T-cell (primary cell): ENCODE data around the gene HAVCR1. TPM values are rescaled to one million over a fixed set of nuclear protein-coding genes. Genes with fewer than 3 reads are reported as not detected.

Experiments used
- ATAC-seq, 4 experiments: fragments of 200-7000 bp in 3 of 4; fragments of 150-1000 bp in 1 of 4; cut with Tn5 transposase; replicated peaks in 1 of 4; 1 replicate in 3 of 4; 2 replicates in 1 of 4; pipeline ENCODE4 v1.10.0; 2021; ENCODE audit warnings: moderate library complexity in 3 of 4, mild to moderate bottlenecking in 2 of 4, moderate number of reproducible peaks in 1 of 4
- CTCF ChIA-PET, 2 donors: fragments of 300-600 bp; sonication (Branson Sonifier 250); formaldehyde crosslinking; loops; one replicate each; lab custom pipeline; 2022; ENCODE audit warnings: antibody characterized with exemption in 2 of 2; lab: Charles Lee
- POLR2A ChIA-PET, 2 donors: fragments of 300-600 bp; sonication (Branson Sonifier 250); formaldehyde crosslinking; loops; one replicate each; lab custom pipeline; 2022; ENCODE audit warnings: antibody characterized with exemption in 2 of 2; lab: Charles Lee
- DNase-seq, 35 experiments: peaks; one replicate each; pipeline versions ENCODE4 v3.0.0 to v3.0.0-alpha.2; 2013 to 2023
- H3K27ac ChIP-seq: one replicate; pipeline ENCODE4 v1.5.1; 2013; ENCODE audit warnings: low read length
- H3K27me3 ChIP-seq, 2 experiments: replicated peaks in 1 of 2; 1 replicate in 1 of 2; 2 replicates in 1 of 2; pipeline versions ENCODE4 v1.6.1 to v1.7.0; 2013; ENCODE audit warnings: low read length in 1 of 2, mixed read lengths in 1 of 2; ENCODE audit not compliant: control insufficient read depth in 2 of 2, insufficient read depth in 2 of 2; ENCODE audit errors: extremely low read depth in 1 of 2
- H3K36me3 ChIP-seq, 2 donors: 1 replicate in 1 of 2; 2 replicates in 1 of 2; pipeline versions ENCODE4 v1.6.1 to v1.7.0; 2013; ENCODE audit warnings: low read length in 1 of 2; ENCODE audit not compliant: control insufficient read depth in 2 of 2, insufficient read depth in 1 of 2; ENCODE audit errors: extremely low read depth in 1 of 2
- H3K4me1 ChIP-seq, 2 experiments: 1 replicate in 1 of 2; 2 replicates in 1 of 2; pipeline versions ENCODE4 v1.6.1 to v1.7.0; 2013; ENCODE audit warnings: low read length in 2 of 2, mixed read lengths in 1 of 2; ENCODE audit not compliant: insufficient read depth in 2 of 2, control insufficient read depth in 1 of 2; ENCODE audit errors: extremely low read depth in 1 of 2
- H3K4me3 ChIP-seq, 2 donors: 1 replicate in 1 of 2; 2 replicates in 1 of 2; pipeline versions ENCODE4 v1.5.1 to v1.7.0; 2013; ENCODE audit warnings: mild to moderate bottlenecking in 2 of 2, low read length in 1 of 2, moderate library complexity in 1 of 2; ENCODE audit not compliant: control insufficient read depth in 1 of 2; ENCODE audit errors: extremely low read depth in 1 of 2
- H3K9me3 ChIP-seq: 2 replicates; pipeline ENCODE4 v1.7.0; 2013
- H3K27ac Mint-ChIP-seq, 2 donors: one replicate each; pipeline ENCODE4 v1.8.0; 2020 to 2021; ENCODE audit warnings: mild to moderate bottlenecking in 2 of 2, mixed read lengths in 2 of 2
- H3K27me3 Mint-ChIP-seq, 2 donors: one replicate each; pipeline ENCODE4 v1.8.0; 2021 to 2022; ENCODE audit warnings: mixed read lengths in 2 of 2
- H3K36me3 Mint-ChIP-seq: one replicate; pipeline ENCODE4 v1.8.0; 2021; ENCODE audit warnings: mixed read lengths
- H3K4me1 Mint-ChIP-seq, 3 donors: one replicate each; pipeline ENCODE4 v1.8.0; 2020 to 2022; ENCODE audit warnings: mixed read lengths in 3 of 3, mild to moderate bottlenecking in 1 of 3
- H3K4me3 Mint-ChIP-seq, 3 donors: one replicate each; pipeline ENCODE4 v1.8.0; 2020 to 2022; ENCODE audit warnings: mild to moderate bottlenecking in 3 of 3, mixed read lengths in 3 of 3, moderate library complexity in 3 of 3
- H3K9me3 Mint-ChIP-seq, 3 donors: one replicate each; pipeline ENCODE4 v1.8.0; 2020 to 2022; ENCODE audit warnings: mixed read lengths in 3 of 3
- WGBS: methylation state at CpG from one replicate; pipeline ENCODE4 v1.1.5; 2013; ENCODE audit warnings: missing lambda C conversion rate; ENCODE audit not compliant: insufficient coverage; 5-methylcytosine and 5-hydroxymethylcytosine counted together
- total RNA-seq, 35 experiments: library from RNA in 6 of 35; stranded (reverse) in 6 of 35; fragments of 120-200 nt in 1 of 35; gene quantifications; one replicate each; pipeline versions ENCODE4 v1.2.1 to v1.2.4 and lab custom pipeline; 2013 to 2026

HAVCR1 gene
- total RNA-seq, 5 donors from 2014 or later (not counting 1 experiment from before 2014, with no cell fraction given) = 3.3 to 5.8 (median 5.4) TPM

GRCh38 chr5:157086751-157087359, 27.9 kb upstream of the HAVCR1 start:
- no peak overlapping the region for H3K27ac ChIP-seq
- no peak for DNase-seq
- H3K4me3 ChIP-seq = no peak overlapping the region
- POLR2A ChIA-PET = interaction anchor here in 1 of 2 donors (0.6 kb wide), 1 partner anchor 748 kb away, joined by 4 read pairs; no protein-coding TSS in a partner anchor
- no peak overlapping the region for H3K4me3 Mint-ChIP-seq
- peaks cover 0 to 2% of the 10 kb centered on the region in 2 donors for H3K36me3 ChIP-seq
- no peak for ATAC-seq
- H3K27ac Mint-ChIP-seq = no peak overlapping the region
- peaks cover 19% of the 10 kb centered on the region for H3K36me3 Mint-ChIP-seq
- peaks cover 0 to 2% (median 0%) of the 10 kb centered on the region in 3 donors for H3K4me1 Mint-ChIP-seq
- CTCF ChIA-PET = no interaction called here
- WGBS = 83% methylated on average over 1 of the region's 8 CpGs
- H3K9me3 ChIP-seq = no peaks in the 10 kb centered on the region
- no peaks in the 10 kb centered on the region for H3K27me3 Mint-ChIP-seq
- no peaks in the 10 kb centered on the region for H3K4me1 ChIP-seq
- no peaks in the 10 kb centered on the region for H3K9me3 Mint-ChIP-seq
- H3K27me3 ChIP-seq = no peaks in the 10 kb centered on the region

GRCh38 chr5:157085930-157086329, 27.0 kb upstream of the HAVCR1 start:
- Histone ChIP-seq H3K4me1 (no peaks in the 10 kb centered on the region), H3K36me3 (peaks cover 0 to 2% of the 10 kb centered on the region in 2 donors), H3K4me3 (no peak overlapping the region), H3K27me3 (no peaks in the 10 kb centered on the region), H3K27ac (no peak overlapping the region), H3K9me3 (no peaks in the 10 kb centered on the region)
- Mint-ChIP-seq H3K27ac (no peak overlapping the region), H3K9me3 (no peaks in the 10 kb centered on the region), H3K4me1 (peaks cover 0 to 2% (median 0%) of the 10 kb centered on the region in 3 donors), H3K4me3 (no peak overlapping the region), H3K27me3 (no peaks in the 10 kb centered on the region), H3K36me3 (peaks cover 14% of the 10 kb centered on the region)
- DNase-seq (no peak), ATAC-seq (no peak)
- POLR2A ChIA-PET = interaction anchor here in 1 of 2 donors (0.6 kb wide), 1 partner anchor 10 kb away, joined by 3 read pairs; no protein-coding TSS in a partner anchor
- CTCF ChIA-PET = no interaction called here
- WGBS = 87% methylated on average over 3 of the region's 4 CpGs

GRCh38 chr5:157080286-157080685, 21.4 kb upstream of the HAVCR1 start:
- POLR2A ChIA-PET = interaction anchor here in 1 of 2 donors (0.6 kb wide), 1 partner anchor 381 kb away, joined by 5 read pairs; no protein-coding TSS in a partner anchor
- no peak overlapping the region for H3K4me3 Mint-ChIP-seq
- DNase-seq = no peak
- H3K27ac Mint-ChIP-seq = no peak overlapping the region
- Histone ChIP-seq H3K36me3 (no peaks in the 10 kb centered on the region), H3K4me3 (no peak overlapping the region), H3K27me3 (no peaks in the 10 kb centered on the region), H3K27ac (no peak overlapping the region), H3K4me1 (no peaks in the 10 kb centered on the region), H3K9me3 (no peaks in the 10 kb centered on the region)
- no peaks in the 10 kb centered on the region for H3K4me1 Mint-ChIP-seq
- CTCF ChIA-PET = interaction anchor here in 1 of 2 donors (0.7 kb wide), 1 partner anchor 19 kb away, joined by 3 read pairs; no protein-coding TSS in a partner anchor
- no peaks in the 10 kb centered on the region for H3K27me3 Mint-ChIP-seq
- H3K9me3 Mint-ChIP-seq = no peaks in the 10 kb centered on the region
- ATAC-seq = no peak
- H3K36me3 Mint-ChIP-seq = no peaks in the 10 kb centered on the region
- 89% methylated on average over 1 of the region's 2 CpGs for WGBS

- Mint-ChIP-seq H3K4me3 (no peak overlapping the region), H3K36me3 (no peaks in the 10 kb centered on the region), H3K27me3 (no peaks in the 10 kb centered on the region), H3K9me3 (no peaks in the 10 kb centered on the region), H3K4me1 (peaks cover 0 to 6% (median 0%) of the 10 kb centered on the region in 3 donors), H3K27ac (no peak overlapping the region)
- Histone ChIP-seq H3K27me3 (no peaks in the 10 kb centered on the region), H3K4me1 (no peaks in the 10 kb centered on the region), H3K27ac (no peak overlapping the region), H3K36me3 (no peaks in the 10 kb centered on the region), H3K4me3 (no peak overlapping the region), H3K9me3 (no peaks in the 10 kb centered on the region)
- ChIA-PET CTCF (interaction anchor here in 1 of 2 donors (0.5 kb wide), 1 partner anchor 54 kb away, joined by 5 read pairs; no protein-coding TSS in a partner anchor), POLR2A (interaction anchor here (0.6 kb wide), 4 partner anchors 74 to 1066 kb away, joined by 3 to 5 read pairs (median 4); no protein-coding TSS in a partner anchor)
- no CpG with 5 or more reads among the region's 4 CpGs for WGBS
- DNase-seq (no peak), ATAC-seq (no peak)
These were observed 17.6 kb upstream of the HAVCR1 start for GRCh38 chr5:157076558-157076957.

GRCh38 chr5:157072508-157072907, 13.6 kb upstream of the HAVCR1 start:
- Mint-ChIP-seq H3K4me3 (no peak overlapping the region), H3K4me1 (peaks cover 0 to 6% (median 0%) of the 10 kb centered on the region in 3 donors), H3K27ac (no peak overlapping the region), H3K27me3 (no peaks in the 10 kb centered on the region), H3K36me3 (no peaks in the 10 kb centered on the region), H3K9me3 (no peaks in the 10 kb centered on the region)
- DNase-seq (no peak), ATAC-seq (peak in 1 of 4 experiments; percentile 35)
- H3K4me3 ChIP-seq = no peak overlapping the region
- ChIA-PET POLR2A (no interaction called here), CTCF (no interaction called here)
- no peaks in the 10 kb centered on the region for H3K4me1 ChIP-seq
- no peak overlapping the region for H3K27ac ChIP-seq
- no peaks in the 10 kb centered on the region for H3K9me3 ChIP-seq
- H3K27me3 ChIP-seq = no peaks in the 10 kb centered on the region
- no CpG with 5 or more reads among the region's 3 CpGs for WGBS
- no peaks in the 10 kb centered on the region for H3K36me3 ChIP-seq

GRCh38 chr5:157069949-157070348, 11.0 kb upstream of the HAVCR1 start:
- ATAC-seq = no peak
- no peaks in the 10 kb centered on the region for H3K36me3 ChIP-seq
- DNase-seq = no peak
- H3K4me3 ChIP-seq = no peak overlapping the region
- no peaks in the 10 kb centered on the region for H3K4me1 ChIP-seq
- no peaks in the 10 kb centered on the region for H3K27me3 ChIP-seq
- ChIA-PET CTCF (no interaction called here), POLR2A (no interaction called here)
- H3K27ac Mint-ChIP-seq = no peak overlapping the region
- no peaks in the 10 kb centered on the region for H3K9me3 ChIP-seq
- no peaks in the 10 kb centered on the region for H3K27me3 Mint-ChIP-seq
- no peaks in the 10 kb centered on the region for H3K9me3 Mint-ChIP-seq
- H3K4me1 Mint-ChIP-seq = peaks cover 4 to 11% (median 6%) of the 10 kb centered on the region in 3 donors
- H3K36me3 Mint-ChIP-seq = no peaks in the 10 kb centered on the region
- no peak overlapping the region for H3K27ac ChIP-seq
- H3K4me3 Mint-ChIP-seq = no peak overlapping the region
- WGBS = 89% methylated on average over 3 of the region's 3 CpGs
